C4-2B (cell line): ENCODE measurements around the gene HNRNPF.
"Not testable (repeated sequence)": the region's sequence is repeated elsewhere in the genome, so short reads cannot be mapped to it uniquely, and the experiment has no call there.

Experiments used
- H3K27ac ChIP-seq: fragments of 450-650 bp; 2 replicates; pipeline ENCODE4 v1.5.1; 2017
- ZFX ChIP-seq: fragments of 450-650 bp; IDR thresholded peaks from 2 replicates; pipeline ENCODE4 v1.6.1; 2017
- TF ChIP-seq, protein P1 (sequence below): fragments of 450-650 bp; conservative IDR thresholded peaks from 2 replicates; pipeline ENCODE4 v1.5.1; 2017; ENCODE audit warnings: mild to moderate bottlenecking

HNRNPF gene

DNA sequence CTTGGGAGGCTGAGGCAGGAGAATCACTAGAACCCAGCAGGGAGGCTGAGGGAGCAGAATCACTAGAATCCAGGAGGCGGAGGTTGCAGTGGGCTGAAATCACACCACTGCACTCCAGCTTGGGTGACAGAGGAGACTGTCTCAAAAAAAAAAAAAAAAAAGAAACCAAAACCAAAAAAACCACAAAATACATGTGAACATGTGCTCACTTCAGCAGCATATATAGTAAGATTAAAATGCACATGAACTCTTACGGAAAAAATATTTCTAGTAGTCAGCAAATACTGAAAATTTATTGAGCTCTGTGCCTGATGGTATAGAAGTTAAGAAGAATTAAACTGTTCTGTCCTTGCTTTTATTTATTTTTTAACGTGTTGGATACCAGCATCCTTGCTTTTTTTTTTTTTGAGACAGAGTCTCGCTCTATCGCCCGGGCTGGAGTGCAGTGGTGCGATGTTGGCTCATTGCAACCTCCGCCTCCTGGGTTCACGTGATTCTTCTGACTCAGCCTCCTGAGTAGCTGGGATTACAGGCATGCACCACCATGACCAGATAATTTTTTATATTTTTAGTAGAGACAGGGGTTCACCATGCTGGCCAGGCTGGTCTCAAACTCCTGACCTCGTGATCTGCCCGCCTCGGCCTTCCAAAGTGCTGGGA lies 18.3 kb upstream of the HNRNPF start:
- H3K27ac ChIP-seq, result no peak overlapping the region
- no peak for TF ChIP-seq ZFX
- TF ChIP-seq, protein P1, sequence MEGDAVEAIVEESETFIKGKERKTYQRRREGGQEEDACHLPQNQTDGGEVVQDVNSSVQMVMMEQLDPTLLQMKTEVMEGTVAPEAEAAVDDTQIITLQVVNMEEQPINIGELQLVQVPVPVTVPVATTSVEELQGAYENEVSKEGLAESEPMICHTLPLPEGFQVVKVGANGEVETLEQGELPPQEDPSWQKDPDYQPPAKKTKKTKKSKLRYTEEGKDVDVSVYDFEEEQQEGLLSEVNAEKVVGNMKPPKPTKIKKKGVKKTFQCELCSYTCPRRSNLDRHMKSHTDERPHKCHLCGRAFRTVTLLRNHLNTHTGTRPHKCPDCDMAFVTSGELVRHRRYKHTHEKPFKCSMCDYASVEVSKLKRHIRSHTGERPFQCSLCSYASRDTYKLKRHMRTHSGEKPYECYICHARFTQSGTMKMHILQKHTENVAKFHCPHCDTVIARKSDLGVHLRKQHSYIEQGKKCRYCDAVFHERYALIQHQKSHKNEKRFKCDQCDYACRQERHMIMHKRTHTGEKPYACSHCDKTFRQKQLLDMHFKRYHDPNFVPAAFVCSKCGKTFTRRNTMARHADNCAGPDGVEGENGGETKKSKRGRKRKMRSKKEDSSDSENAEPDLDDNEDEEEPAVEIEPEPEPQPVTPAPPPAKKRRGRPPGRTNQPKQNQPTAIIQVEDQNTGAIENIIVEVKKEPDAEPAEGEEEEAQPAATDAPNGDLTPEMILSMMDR, result no peak

DNA sequence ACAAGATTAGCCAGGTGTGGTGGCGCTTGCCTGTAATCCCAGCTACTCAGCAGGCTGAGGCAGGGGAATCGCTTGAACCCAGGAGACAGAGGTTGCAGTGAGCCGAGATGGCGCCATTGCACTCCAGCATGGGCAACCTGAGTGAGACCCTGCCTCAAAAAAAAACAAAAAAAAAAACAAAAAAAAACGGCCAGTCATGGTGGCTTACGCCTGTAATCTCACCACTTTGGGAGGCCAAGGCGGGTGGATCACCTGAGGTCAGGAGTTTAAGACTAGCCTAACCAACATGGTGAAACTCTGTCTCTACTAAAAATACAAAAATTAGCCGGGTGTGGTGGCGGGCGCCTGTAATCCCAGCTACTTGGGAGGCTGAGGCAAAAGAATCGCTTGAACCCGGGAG lies 17.5 kb upstream of the HNRNPF start:
- not testable (repeated sequence) for H3K27ac ChIP-seq

DNA sequence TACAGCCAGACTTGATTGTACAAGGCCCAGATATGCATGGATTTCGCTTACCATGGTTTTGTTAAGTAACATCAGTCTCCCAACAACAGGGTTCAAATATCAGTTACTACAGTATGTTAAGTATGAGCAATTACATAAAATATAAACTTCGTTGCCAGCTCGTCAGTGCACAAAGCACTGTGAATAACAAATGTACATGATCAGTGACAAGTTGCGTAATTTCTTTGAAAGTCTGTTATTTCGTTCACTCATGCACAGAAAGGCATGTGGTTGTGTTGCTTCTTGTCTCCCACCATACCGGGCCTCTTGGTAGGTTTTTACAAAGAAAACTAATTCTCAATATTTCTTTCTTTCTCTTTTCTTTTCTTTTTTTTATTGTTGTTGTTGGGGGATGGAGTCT lies 15.4 kb upstream of the HNRNPF start:
- TF ChIP-seq, protein P1, result no peak
- no peak for TF ChIP-seq ZFX
- no peak overlapping the region for H3K27ac ChIP-seq

DNA sequence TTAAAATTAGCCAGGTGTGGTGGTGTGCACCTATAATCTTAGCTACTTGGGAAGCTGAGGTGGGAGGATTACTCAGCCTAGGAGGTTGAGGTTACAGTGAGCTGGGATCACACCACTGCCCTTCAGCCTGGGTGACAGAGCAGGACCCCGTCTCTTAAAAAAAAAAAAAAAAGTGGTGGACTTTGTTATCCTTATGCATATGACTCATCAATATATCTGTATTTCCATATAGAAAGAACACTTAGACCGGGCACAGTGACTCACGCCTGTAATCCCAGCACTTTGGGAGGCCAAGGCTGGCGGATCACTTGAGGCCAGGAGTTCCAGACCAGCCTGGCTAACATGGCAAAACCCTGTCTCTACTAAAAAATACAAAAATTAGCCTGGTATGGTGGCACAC lies 13.0 kb upstream of the HNRNPF start:
- peak overlapping the region; percentile 7; the same call in 1 of the 2 replicates for H3K27ac ChIP-seq

DNA sequence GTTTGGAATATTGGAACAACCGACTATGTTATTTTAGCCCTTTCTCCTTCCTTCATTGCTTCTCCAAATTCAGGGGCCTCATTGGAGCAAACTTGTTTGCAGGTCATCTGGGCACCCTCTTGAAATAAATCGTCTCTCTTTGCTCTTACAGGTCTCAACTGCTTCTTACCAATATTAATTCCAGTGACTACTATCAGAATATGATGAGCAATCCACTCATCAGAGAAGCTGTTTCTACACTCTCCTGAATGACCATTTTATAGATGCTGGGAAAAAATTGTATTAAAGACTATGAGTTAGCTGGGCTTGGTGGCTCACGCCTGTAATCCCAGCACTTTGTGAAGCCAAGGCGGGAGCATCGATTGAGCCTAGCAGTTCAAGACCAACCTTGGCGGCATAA lies 12.5 kb upstream of the HNRNPF start:
- H3K27ac ChIP-seq, result peak overlapping the region; percentile 7; the same call in 1 of the 2 replicates
- TF ChIP-seq ZFX, result no peak
- TF ChIP-seq, protein P1, result no peak

DNA sequence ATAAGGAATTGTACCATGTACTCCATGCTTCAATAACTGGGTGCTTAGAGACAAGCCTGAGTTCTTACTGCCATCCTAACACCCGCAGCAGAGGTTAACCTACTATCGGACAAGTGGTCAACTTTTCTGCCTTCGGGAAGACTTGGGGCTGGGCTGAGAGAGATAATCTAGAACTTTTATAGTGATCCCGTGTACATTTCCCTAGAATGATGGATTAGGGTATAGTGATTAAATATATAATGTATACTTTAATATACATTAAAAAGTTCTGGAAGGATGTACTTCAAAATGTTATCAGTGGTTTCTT lies 12.2 kb upstream of the HNRNPF start:
- TF ChIP-seq, protein P1, result no peak
- no peak for TF ChIP-seq ZFX
- H3K27ac ChIP-seq, result peak overlapping the region; percentile 85

DNA sequence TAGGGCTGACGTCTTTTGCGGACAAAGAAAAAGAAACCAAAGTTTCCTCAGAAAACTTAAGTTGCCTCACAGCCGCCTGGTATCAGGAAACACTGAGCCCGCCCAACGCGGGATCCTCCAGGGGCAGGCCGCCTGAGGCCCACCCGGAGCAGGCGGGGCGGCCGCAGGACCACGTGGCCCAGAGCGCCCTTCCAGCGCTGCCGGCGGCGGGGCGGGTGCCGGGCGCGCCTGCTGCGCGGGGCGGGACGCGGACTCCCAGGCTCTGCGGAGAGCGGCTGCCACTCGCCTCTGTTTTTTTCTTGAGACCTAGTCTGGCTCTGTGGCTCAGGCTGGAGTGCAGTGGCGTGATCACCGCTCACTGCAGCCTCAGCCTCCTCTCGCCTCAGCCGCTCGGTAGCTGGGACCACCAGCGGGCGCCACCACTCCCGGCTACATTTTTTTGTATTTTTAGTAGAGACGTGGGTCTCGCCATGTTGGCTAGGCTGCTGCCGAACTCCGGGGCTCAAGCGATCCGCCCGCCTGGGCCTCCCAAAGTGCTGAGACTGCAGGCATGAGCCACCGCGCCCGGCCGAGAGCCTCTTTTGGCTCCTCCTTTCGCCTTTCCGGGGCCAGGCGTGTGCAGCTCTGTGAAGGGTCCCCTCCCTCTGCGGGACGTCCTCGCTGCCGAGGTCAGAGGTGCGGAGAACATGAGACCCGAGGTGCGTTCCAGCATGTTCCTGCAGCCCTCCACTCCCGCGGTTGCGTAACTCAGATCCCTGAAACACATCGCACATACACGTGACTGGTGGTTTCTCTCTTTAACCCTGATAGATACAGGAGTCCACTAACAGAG lies 11.6 kb upstream of the HNRNPF start:
- peak overlapping the region; percentile 85 for H3K27ac ChIP-seq
- peak; percentile 53; the same call in 1 of the 2 replicates for TF ChIP-seq ZFX
- TF ChIP-seq, protein P1, result no peak

DNA sequence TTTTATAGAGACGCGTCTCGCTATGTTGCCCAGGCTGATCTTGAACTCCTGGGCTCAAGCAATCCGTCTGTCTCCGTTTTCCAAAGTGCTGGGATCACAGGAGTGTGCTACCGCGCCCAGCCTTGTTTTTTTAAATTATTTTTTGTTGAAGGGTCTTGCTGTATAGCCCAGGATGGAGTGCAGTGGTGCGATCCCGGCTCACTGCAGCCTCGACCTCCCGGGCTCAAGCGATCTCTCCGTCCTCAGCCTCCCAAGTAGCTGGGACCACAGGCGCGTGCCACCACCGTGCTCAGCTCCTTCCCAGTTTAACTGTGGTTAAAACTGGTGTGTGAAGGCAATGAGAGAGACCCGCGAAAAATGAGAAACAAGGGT lies 11.0 kb upstream of the HNRNPF start:
- H3K27ac ChIP-seq, result peak overlapping the region; percentile 85
- no peak for TF ChIP-seq ZFX
- TF ChIP-seq, protein P1, result no peak
